GM13976 (cell line): Measurements from ENCODE around the gene CECR2.

Experiments used
- DNase-seq: peaks from one replicate; pipeline ENCODE4 v3.0.0; 2012; ENCODE audit warnings: low spot score
- CTCF ChIP-seq: IDR thresholded peaks from 2 replicates; pipeline ENCODE4 v1.5.1; 2012; ENCODE audit warnings: borderline replicate concordance, mild to moderate bottlenecking; ENCODE audit not compliant: insufficient read depth; ENCODE audit errors: extremely low read depth, missing control alignments, control extremely low read depth
- in situ Hi-C: fragments of 300-500 bp; cut with MboI; formaldehyde crosslinking; loops from one replicate; pipeline ENCODE4 v1.12.0; 2022; ENCODE audit warnings: low sequenced_read_pairs, mixed read lengths, inconsistent platforms; ENCODE audit not compliant: unreplicated experiment

The CECR2 gene

GRCh38 chr22:17403906-17404305 is 34.6 kb downstream of the CECR2 start:
- in situ Hi-C loops = no loop called here
- no peak for TF ChIP-seq CTCF
- no peak for DNase-seq

- no peak for DNase-seq
- in situ Hi-C loops = no loop called here
These were observed 38.4 kb downstream of the CECR2 start for GRCh38 chr22:17407643-17408042.

GRCh38 chr22:17410576-17410975 is 41.3 kb downstream of the CECR2 start:
- in situ Hi-C loops = no loop called here
- no peak for TF ChIP-seq CTCF
- no peak for DNase-seq

More at GRCh38 chr22:17407643-17408042, 38.4 kb downstream of the CECR2 start:
- no peak for TF ChIP-seq CTCF

GRCh38 chr22:17411213-17411612 is 42.0 kb downstream of the CECR2 start:
- in situ Hi-C loops = no loop called here
- no peak for TF ChIP-seq CTCF
- DNase-seq = no peak

GRCh38 chr22:17412232-17412631 is 43.0 kb downstream of the CECR2 start:
- DNase-seq = no peak
- in situ Hi-C loops = no loop called here
- no peak for TF ChIP-seq CTCF

GRCh38 chr22:17418890-17419324 is 49.6 kb downstream of the CECR2 start:
- TF ChIP-seq CTCF = no peak
- DNase-seq = no peak
- in situ Hi-C loops = no loop called here

GRCh38 chr22:17419348-17419747 is 50.1 kb downstream of the CECR2 start:
- in situ Hi-C loops = no loop called here
- no peak for DNase-seq
- TF ChIP-seq CTCF = no peak
